ENCODE results near the gene TECTB. TPM values are rescaled to one million over a fixed set of nuclear protein-coding genes. Genes with fewer than 3 reads are reported as not detected.
A peak's percentile ranks its signal among the peaks of the same experiment; 100 is the strongest.

The TECTB gene
- total and polyA plus RNA-seq, 5 experiments from 2014 or later, result not detected

DNA sequence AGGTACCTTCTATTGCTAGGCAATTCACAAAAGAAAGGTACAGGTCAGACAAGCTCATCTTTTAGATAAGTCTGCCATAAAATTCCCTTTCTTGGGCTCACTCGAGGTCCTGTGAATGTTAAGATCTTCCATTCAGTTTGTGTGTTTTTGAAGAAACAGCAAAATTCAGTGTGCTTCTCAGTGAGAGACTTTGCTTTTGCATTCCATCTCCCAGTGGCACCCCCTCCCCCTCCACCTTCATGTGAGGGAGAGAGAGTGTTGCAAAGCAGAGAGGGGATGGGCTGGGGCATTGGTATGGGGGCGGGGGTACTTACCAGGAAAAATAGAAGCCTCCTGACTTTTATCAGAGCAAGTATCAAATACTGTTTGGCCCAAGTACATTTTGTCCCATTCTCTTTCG is 3.8 kb upstream of the TECTB start:
- no peaks in the 10 kb centered on the region for H3K4me1 Mint-ChIP-seq
- H3K36me3 Mint-ChIP-seq, result no peaks in the 10 kb centered on the region
- ATAC-seq (no peak), DNase-seq (no peak)
- POLR2A ChIA-PET, result no interaction called here
- H3K27ac Mint-ChIP-seq, result no peak overlapping the region
- H3K4me3 Mint-ChIP-seq, result no peak overlapping the region
- peaks cover 7 to 37% (median 20%) of the 10 kb centered on the region in 5 donors for H3K27me3 Mint-ChIP-seq
- H3K9me3 Mint-ChIP-seq, result peaks cover 0 to 1% (median 0%) of the 10 kb centered on the region in 9 donors

- Mint-ChIP-seq H3K9me3 (peaks cover 0 to 1% (median 0%) of the 10 kb centered on the region in 9 donors), H3K4me1 (no peaks in the 10 kb centered on the region), H3K27me3 (peaks cover 8 to 46% (median 25%) of the 10 kb centered on the region in 5 donors), H3K4me3 (no peak overlapping the region), H3K27ac (no peak overlapping the region), H3K36me3 (no peaks in the 10 kb centered on the region)
- ATAC-seq, result no peak
- DNase-seq, result no peak
- POLR2A ChIA-PET, result no interaction called here
These were observed 2.8 kb upstream of the TECTB start for GRCh38 chr10:112280205-112280921.

- peaks cover 8 to 48% (median 25%) of the 10 kb centered on the region in 5 donors for H3K27me3 Mint-ChIP-seq
- no peak overlapping the region for H3K4me3 Mint-ChIP-seq
- no peak for DNase-seq
- no peak for ATAC-seq
- H3K36me3 Mint-ChIP-seq, result no peaks in the 10 kb centered on the region
- H3K4me1 Mint-ChIP-seq, result no peaks in the 10 kb centered on the region
- POLR2A ChIA-PET, result no interaction called here
- H3K27ac Mint-ChIP-seq, result no peak overlapping the region
- H3K9me3 Mint-ChIP-seq, result peaks cover 0 to 1% (median 0%) of the 10 kb centered on the region in 9 donors
These were observed 1.1 kb upstream of the TECTB start for GRCh38 chr10:112282086-112282485.

GRCh38 chr10:112286837-112287818 is 3.9 kb downstream of the TECTB start:
- H3K27me3 Mint-ChIP-seq, result peaks cover 4 to 12% (median 7%) of the 10 kb centered on the region in 5 donors
- no peak overlapping the region for H3K4me3 Mint-ChIP-seq
- H3K4me1 Mint-ChIP-seq, result no peaks in the 10 kb centered on the region
- peaks cover 0 to under 1% (median 0%) of the 10 kb centered on the region in 9 donors for H3K9me3 Mint-ChIP-seq
- no peak overlapping the region for H3K27ac Mint-ChIP-seq
- no peaks in the 10 kb centered on the region for H3K36me3 Mint-ChIP-seq
- DNase-seq (no peak), ATAC-seq (no peak)
- POLR2A ChIA-PET, result no interaction called here

GRCh38 chr10:112287844-112288243 is 4.6 kb downstream of the TECTB start:
- H3K9me3 Mint-ChIP-seq, result no peaks in the 10 kb centered on the region
- ATAC-seq (no peak), DNase-seq (no peak)
- no peak overlapping the region for H3K27ac Mint-ChIP-seq
- H3K27me3 Mint-ChIP-seq, result peaks cover 5 to 17% (median 7%) of the 10 kb centered on the region in 5 donors
- POLR2A ChIA-PET, result no interaction called here
- H3K4me3 Mint-ChIP-seq, result no peak overlapping the region
- no peaks in the 10 kb centered on the region for H3K36me3 Mint-ChIP-seq
- no peaks in the 10 kb centered on the region for H3K4me1 Mint-ChIP-seq

DNA sequence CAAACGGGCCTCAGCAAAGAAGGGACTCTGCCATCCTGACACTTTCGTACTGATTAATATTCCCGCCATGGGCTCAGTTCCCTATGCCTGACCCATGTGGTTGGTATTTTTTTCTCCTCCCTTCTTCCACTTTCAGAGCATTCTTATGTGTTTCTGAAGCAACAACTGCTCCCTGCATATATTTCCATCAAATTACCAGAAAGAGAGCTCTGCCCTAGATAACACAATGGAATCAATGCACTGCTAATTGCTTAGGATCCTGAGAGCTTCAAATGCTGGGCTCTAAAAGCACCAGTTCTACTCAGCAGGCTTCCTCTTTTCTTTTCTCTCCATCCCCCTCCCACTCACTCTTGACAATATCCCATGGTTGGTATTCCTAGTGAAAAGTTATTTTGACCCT is 5.3 kb downstream of the TECTB start:
- Mint-ChIP-seq H3K9me3 (no peaks in the 10 kb centered on the region), H3K27me3 (peaks cover 10 to 24% (median 13%) of the 10 kb centered on the region in 5 donors), H3K4me1 (no peaks in the 10 kb centered on the region), H3K36me3 (no peaks in the 10 kb centered on the region), H3K4me3 (no peak overlapping the region), H3K27ac (no peak overlapping the region)
- DNase-seq (no peak), ATAC-seq (no peak)
- POLR2A ChIA-PET, result no interaction called here

DNA sequence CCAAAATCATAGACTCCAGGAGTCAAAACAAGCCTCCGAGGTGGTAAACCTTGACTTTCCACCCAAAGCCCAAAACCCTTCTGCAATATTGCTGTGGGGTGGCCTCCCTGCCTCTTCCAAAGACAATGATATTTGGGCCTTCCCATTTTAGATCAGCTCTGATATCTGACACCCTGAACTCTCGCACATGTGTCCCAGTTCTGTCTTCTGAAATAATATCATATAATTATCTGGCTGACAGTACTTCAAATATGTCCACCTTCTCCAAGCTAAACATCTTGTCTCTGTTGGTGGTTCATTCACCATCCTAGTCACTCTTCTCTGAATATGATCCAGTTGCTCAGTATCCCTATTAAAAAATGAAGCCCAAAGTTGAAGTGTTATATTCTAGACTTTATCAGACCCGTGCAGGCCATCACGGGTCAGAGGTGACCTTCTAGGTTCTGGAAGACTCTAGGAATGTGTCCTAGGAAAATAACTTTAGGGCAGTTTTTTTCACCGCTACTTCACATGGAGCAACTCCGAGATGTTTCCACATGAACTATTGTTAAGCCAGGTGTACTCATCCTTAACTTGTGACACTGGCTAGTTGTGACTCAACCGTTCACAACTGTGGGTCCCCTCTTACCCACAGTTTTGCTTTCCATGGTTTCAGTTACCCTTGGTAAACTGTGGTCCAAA is 6.3 kb downstream of the TECTB start:
- peaks cover 12 to 32% (median 15%) of the 10 kb centered on the region in 5 donors for H3K27me3 Mint-ChIP-seq
- DNase-seq (no peak), ATAC-seq (no peak)
- H3K4me3 Mint-ChIP-seq, result no peak overlapping the region
- H3K27ac Mint-ChIP-seq, result peak overlapping the region in 1 of 10 donors; percentile 80
- H3K4me1 Mint-ChIP-seq, result no peaks in the 10 kb centered on the region
- no peaks in the 10 kb centered on the region for H3K36me3 Mint-ChIP-seq
- no peaks in the 10 kb centered on the region for H3K9me3 Mint-ChIP-seq
- POLR2A ChIA-PET, result no interaction called here

GRCh38 chr10:112290054-112290373 is 6.8 kb downstream of the TECTB start:
- H3K4me1 Mint-ChIP-seq, result no peaks in the 10 kb centered on the region
- H3K9me3 Mint-ChIP-seq, result no peaks in the 10 kb centered on the region
- POLR2A ChIA-PET, result no interaction called here
- peaks cover 13 to 28% (median 15%) of the 10 kb centered on the region in 5 donors for H3K27me3 Mint-ChIP-seq
- H3K27ac Mint-ChIP-seq, result no peak overlapping the region
- ATAC-seq (no peak), DNase-seq (no peak)
- no peak overlapping the region for H3K4me3 Mint-ChIP-seq
- no peaks in the 10 kb centered on the region for H3K36me3 Mint-ChIP-seq

- no peaks in the 10 kb centered on the region for H3K9me3 Mint-ChIP-seq
- H3K36me3 Mint-ChIP-seq, result no peaks in the 10 kb centered on the region
- peaks cover 13 to 23% (median 15%) of the 10 kb centered on the region in 5 donors for H3K27me3 Mint-ChIP-seq
- H3K4me1 Mint-ChIP-seq, result no peaks in the 10 kb centered on the region
- POLR2A ChIA-PET, result no interaction called here
- no peak for DNase-seq
- H3K4me3 Mint-ChIP-seq, result no peak overlapping the region
- H3K27ac Mint-ChIP-seq, result no peak overlapping the region
- no peak for ATAC-seq
These were observed 11.0 kb downstream of the TECTB start for GRCh38 chr10:112294169-112294568.

DNA sequence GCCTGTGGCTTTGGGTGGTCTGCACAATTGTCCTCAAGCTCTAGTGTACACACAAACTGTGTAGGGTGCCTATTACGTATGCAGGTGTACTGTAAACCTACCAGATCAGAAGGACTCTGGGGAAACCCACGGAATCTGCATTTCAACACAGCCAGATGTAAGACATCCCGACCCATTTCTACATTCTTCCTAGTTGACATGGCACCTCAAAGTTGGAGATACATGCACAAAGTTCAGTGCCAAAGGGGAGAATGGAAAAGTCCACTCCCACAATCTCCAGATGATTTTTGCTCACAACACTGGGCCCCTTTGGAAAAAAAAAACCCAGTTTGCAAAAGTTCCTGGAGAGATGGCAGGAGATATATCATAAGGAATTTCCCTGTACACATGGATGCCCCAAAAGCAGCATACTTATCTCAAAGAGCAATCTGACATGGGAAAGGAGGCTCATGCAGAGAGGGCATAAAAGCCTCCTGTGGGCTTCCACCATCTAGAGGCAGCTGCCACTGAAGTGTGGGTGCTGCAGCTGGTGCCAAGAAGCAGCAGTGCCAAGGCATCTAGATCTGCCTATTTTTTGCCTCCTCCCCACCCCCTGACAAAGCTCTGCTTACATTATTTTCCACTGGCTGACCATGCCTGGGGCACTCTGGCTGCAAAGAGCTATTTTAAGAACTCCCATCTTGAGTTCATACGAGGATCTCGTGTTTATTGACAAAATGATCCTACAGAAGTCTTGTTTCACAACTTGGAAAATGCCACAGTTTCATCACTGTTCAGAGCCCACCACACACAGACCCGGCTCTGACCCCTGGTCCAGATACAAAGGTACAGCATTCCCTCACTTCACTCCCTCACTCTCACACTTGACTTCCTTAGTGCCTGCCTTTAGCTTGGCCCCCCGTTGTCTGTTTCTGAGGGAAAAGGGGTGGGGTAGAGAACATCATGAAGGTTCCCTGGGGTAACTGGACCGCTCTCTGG is 12.9 kb downstream of the TECTB start:
- Mint-ChIP-seq H3K27me3 (peaks cover 13 to 23% (median 13%) of the 10 kb centered on the region in 5 donors), H3K9me3 (no peaks in the 10 kb centered on the region), H3K36me3 (no peaks in the 10 kb centered on the region), H3K4me1 (peaks cover 0 to 2% (median 0%) of the 10 kb centered on the region in 4 donors), H3K27ac (no peak overlapping the region), H3K4me3 (no peak overlapping the region)
- POLR2A ChIA-PET, result no interaction called here
- no peak for DNase-seq
- no peak for ATAC-seq

- peaks cover 13 to 23% (median 13%) of the 10 kb centered on the region in 5 donors for H3K27me3 Mint-ChIP-seq
- H3K9me3 Mint-ChIP-seq, result no peaks in the 10 kb centered on the region
- H3K27ac Mint-ChIP-seq, result no peak overlapping the region
- POLR2A ChIA-PET, result no interaction called here
- no peak for ATAC-seq
- no peaks in the 10 kb centered on the region for H3K36me3 Mint-ChIP-seq
- H3K4me3 Mint-ChIP-seq, result no peak overlapping the region
- DNase-seq, result no peak
- H3K4me1 Mint-ChIP-seq, result peaks cover 0 to 2% (median 0%) of the 10 kb centered on the region in 4 donors
These were observed 13.7 kb downstream of the TECTB start for GRCh38 chr10:112296908-112297331.

DNA sequence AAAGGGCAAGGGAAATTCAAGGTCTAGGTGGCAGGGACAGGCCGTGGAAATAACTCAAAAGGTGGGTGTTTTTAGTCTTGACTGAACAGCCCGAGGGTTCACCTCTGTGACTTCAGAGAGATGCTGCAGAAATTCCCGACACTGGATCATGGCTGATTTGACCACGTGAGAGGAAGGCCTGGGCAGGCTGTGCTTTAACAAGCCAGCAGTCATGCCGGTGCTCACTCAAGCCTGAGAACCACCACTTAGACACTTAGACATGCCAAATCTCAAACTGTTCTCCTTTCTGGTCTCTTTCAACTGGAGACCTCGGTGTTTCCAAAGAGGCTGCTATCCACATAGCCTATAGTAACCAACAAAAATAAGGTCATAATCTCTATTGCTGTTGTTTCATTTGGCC is 15.4 kb downstream of the TECTB start:
- Mint-ChIP-seq H3K27me3 (peaks cover under 1 to 10% (median 5%) of the 10 kb centered on the region in 5 donors), H3K27ac (no peak overlapping the region), H3K9me3 (no peaks in the 10 kb centered on the region), H3K4me1 (peaks cover 0 to 2% (median 0%) of the 10 kb centered on the region in 4 donors), H3K4me3 (no peak overlapping the region), H3K36me3 (no peaks in the 10 kb centered on the region)
- DNase-seq, result no peak
- no peak for ATAC-seq
- POLR2A ChIA-PET, result no interaction called here

Measured in naive thymus-derived CD8-positive, alpha-beta T cell (primary cell).